Measurements from ENCODE around the gene MED1.
"Not testable (repeated sequence)": the region's sequence is repeated elsewhere in the genome, so short reads cannot be mapped to it uniquely, and the experiment has no call there.

- not testable (repeated sequence) for TF ChIP-seq POLR2AphosphoS5 (IDR thresholded peaks at IDR 0.05; ENCODE audit: low read depth, low read length); CTCF (IDR thresholded peaks at IDR 0.05); SIN3A (IDR thresholded peaks at IDR 0.05; ENCODE audit: borderline replicate concordance, insufficient read depth, low read depth, low read length); REST (IDR thresholded peaks at IDR 0.05; ENCODE audit: insufficient read depth in 1 of 2, low read depth in 2 of 2, low read length in 1 of 2)
Observed at GRCh38 chr17:39367805-39368204, 83.3 kb downstream of the MED1 start.

Measured in Panc1 (cell line).